Smooth muscle cell (in vitro differentiated cells): ENCODE results near the gene NOL12. TPM values are rescaled to one million over a fixed set of nuclear protein-coding genes. Genes with fewer than 3 reads are reported as not detected.

Experiments used
- DNase-seq: peaks from one replicate; lab custom pipeline; 2025; ENCODE audit not compliant: unreplicated experiment; lab: John Stamatoyannopoulos, UW
- H2AFZ ChIP-seq: fragments of 200-600 bp; sonication (generic); 2 replicates; pipeline ENCODE4 v1.6.0; 2016; ENCODE audit warnings: antibody characterized with exemption, low read depth, mild to moderate bottlenecking
- H3F3A ChIP-seq: fragments of 200-600 bp; sonication (generic); 2 replicates; pipeline ENCODE4 v1.6.0; 2017; ENCODE audit warnings: antibody characterized with exemption, low read depth
- H3K27ac ChIP-seq: fragments of 200-600 bp; sonication (generic); 2 replicates; pipeline ENCODE4 v1.5.1; 2016; ENCODE audit warnings: low read depth, mild to moderate bottlenecking
- H3K27me3 ChIP-seq: fragments of 200-600 bp; sonication (generic); 2 replicates; pipeline ENCODE4 v1.6.1; 2016; ENCODE audit warnings: low read depth, mild to moderate bottlenecking
- H3K36me3 ChIP-seq: fragments of 200-600 bp; sonication (generic); 2 replicates; pipeline ENCODE4 v1.5.1; 2016; ENCODE audit warnings: low read depth
- H3K4me1 ChIP-seq: fragments of 200-600 bp; sonication (generic); 2 replicates; pipeline ENCODE4 v1.5.1; 2016; ENCODE audit warnings: low read depth
- H3K4me2 ChIP-seq: fragments of 200-600 bp; sonication (generic); 2 replicates; pipeline ENCODE4 v1.6.0; 2016; ENCODE audit warnings: mild to moderate bottlenecking
- H3K4me3 ChIP-seq: fragments of 200-600 bp; sonication (generic); 2 replicates; pipeline ENCODE4 v1.5.1; 2016; ENCODE audit warnings: mild to moderate bottlenecking
- H3K79me2 ChIP-seq: fragments of 200-600 bp; sonication (generic); 2 replicates; pipeline ENCODE4 v1.6.0; 2016; ENCODE audit warnings: low read depth, mild to moderate bottlenecking
- H3K9ac ChIP-seq: fragments of 200-600 bp; sonication (generic); 2 replicates; pipeline ENCODE4 v1.6.0; 2016; ENCODE audit warnings: low read depth
- H3K9me3 ChIP-seq: fragments of 200-600 bp; sonication (generic); replicated peaks from 2 replicates; pipeline ENCODE4 v1.5.1; 2016; ENCODE audit warnings: low read depth
- H4K20me1 ChIP-seq: fragments of 200-600 bp; sonication (generic); 2 replicates; pipeline ENCODE4 v1.6.0; 2016; ENCODE audit warnings: low read depth
- CTCF ChIP-seq: fragments of 200-600 bp; sonication (generic); IDR thresholded peaks from 2 replicates; pipeline ENCODE4 v1.5.1; 2017; ENCODE audit warnings: borderline replicate concordance, mild to moderate bottlenecking, antibody characterized with exemption; ENCODE audit not compliant: insufficient read depth, poor library complexity, severe bottlenecking
- WGBS: methylation state at CpG from one replicate; pipeline ENCODE4 v1.1.7; 2016; ENCODE audit warnings: low lambda C conversion rate; 5-methylcytosine and 5-hydroxymethylcytosine counted together
- polyA plus RNA-seq: library from polyadenylated mRNA; unstranded; fragments of >200 nt; fragmentation: Nextera tagmentation; extraction: Ambion mirVana; gene quantifications from 2 replicates; pipeline ENCODE4 v1.2.1, GENCODE V29; 2016
- total RNA-seq: library from RNA; depleted of rRNA; stranded (reverse); fragments of >200 nt; gene quantifications from 2 replicates; pipeline ENCODE4 v1.2.3, GENCODE V29; 2014

NOL12 gene
- total and polyA plus RNA-seq, 2 experiments from 2014 or later, result 13.2 to 31.0 TPM

GRCh38 chr22:37681001-37681424, 5.1 kb upstream of the NOL12 start:
- DNase-seq, result no peak
- H3F3A ChIP-seq, result peaks cover 45% of the 10 kb centered on the region
- H3K4me3 ChIP-seq, result no peak overlapping the region
- no peaks in the 10 kb centered on the region for H3K36me3 ChIP-seq
- 70% methylated on average over 2 of the region's 2 CpGs for WGBS
- no peak overlapping the region for H2AFZ ChIP-seq
- H4K20me1 ChIP-seq, result peaks cover 43% of the 10 kb centered on the region
- peaks cover 6% of the 10 kb centered on the region for H3K4me1 ChIP-seq
- no peaks in the 10 kb centered on the region for H3K9me3 ChIP-seq
- no peak overlapping the region for H3K9ac ChIP-seq
- H3K4me2 ChIP-seq, result no peak overlapping the region
- peaks cover 18% of the 10 kb centered on the region for H3K79me2 ChIP-seq
- no peaks in the 10 kb centered on the region for H3K27me3 ChIP-seq
- H3K27ac ChIP-seq, result peak overlapping the region; percentile 26
- no peak for TF ChIP-seq CTCF

GRCh38 chr22:37681556-37682049, 4.5 kb upstream of the NOL12 start:
- H3K4me3 ChIP-seq, result no peak overlapping the region
- no peaks in the 10 kb centered on the region for H3K27me3 ChIP-seq
- H2AFZ ChIP-seq, result no peak overlapping the region
- H4K20me1 ChIP-seq, result peaks cover 43% of the 10 kb centered on the region
- peaks cover 6% of the 10 kb centered on the region for H3K4me1 ChIP-seq
- peak; percentile 77 for TF ChIP-seq CTCF
- no peak for DNase-seq
- no peaks in the 10 kb centered on the region for H3K9me3 ChIP-seq
- no peak overlapping the region for H3K27ac ChIP-seq
- no peaks in the 10 kb centered on the region for H3K36me3 ChIP-seq
- peaks cover 39% of the 10 kb centered on the region for H3F3A ChIP-seq
- H3K79me2 ChIP-seq, result peaks cover 14% of the 10 kb centered on the region
- H3K4me2 ChIP-seq, result no peak overlapping the region
- 26% methylated on average over 6 of the region's 6 CpGs for WGBS
- H3K9ac ChIP-seq, result no peak overlapping the region

DNA sequence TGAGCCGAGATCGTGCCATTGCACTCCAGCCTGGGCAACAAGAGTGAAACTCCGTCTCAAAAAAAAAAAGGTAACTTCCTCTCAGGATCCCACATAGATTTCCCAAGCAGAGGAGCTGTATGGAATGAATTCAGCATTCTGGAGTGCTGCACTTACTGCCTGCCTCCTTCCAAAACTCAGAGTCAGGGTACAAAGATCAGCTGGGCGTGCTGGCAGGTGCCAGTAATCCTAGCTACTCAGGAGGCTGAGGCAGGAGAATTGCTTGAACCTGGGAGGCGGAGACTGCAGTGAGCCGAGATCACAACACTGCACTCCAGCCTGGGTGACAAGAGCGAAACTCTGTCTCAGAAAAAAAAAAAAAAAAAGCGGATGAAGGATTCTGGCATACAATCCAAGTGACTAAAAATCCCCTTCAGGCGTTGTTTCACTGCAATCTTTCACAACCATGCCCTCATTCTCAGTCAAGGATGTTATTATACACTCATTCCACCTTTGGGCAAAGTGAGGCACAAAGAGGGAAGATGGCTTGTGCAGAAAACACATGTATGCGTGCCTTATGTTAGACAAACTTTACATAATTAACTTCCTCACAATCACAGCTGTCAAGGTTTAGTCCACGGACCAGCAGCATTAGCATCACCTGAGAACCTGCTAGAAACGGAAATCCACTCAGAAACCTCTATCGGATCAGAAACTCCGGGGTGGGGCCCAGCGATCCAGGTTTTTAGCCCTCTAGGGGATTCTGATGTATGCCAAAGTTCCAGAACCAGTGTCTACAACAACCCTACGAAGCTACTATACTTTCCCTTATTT, 1.1 kb upstream of the NOL12 start:
- Histone ChIP-seq H2AFZ (no peak overlapping the region), H3K4me1 (peaks cover 3% of the 10 kb centered on the region), H3K27me3 (no peaks in the 10 kb centered on the region), H3K4me2 (no peak overlapping the region), H4K20me1 (peaks cover 14% of the 10 kb centered on the region), H3K9me3 (no peaks in the 10 kb centered on the region), H3K36me3 (no peaks in the 10 kb centered on the region), H3K4me3 (no peak overlapping the region), H3F3A (peaks cover 15% of the 10 kb centered on the region), H3K79me2 (peaks cover 14% of the 10 kb centered on the region), H3K9ac (no peak overlapping the region), H3K27ac (no peak overlapping the region)
- 88% methylated on average over 16 of the region's 16 CpGs for WGBS
- no peak for TF ChIP-seq CTCF
- DNase-seq, result no peak
